Astrocyte of the hippocampus (primary cell): ENCODE results near the gene OARD1.
"Not testable (repeated sequence)": the region's sequence is repeated elsewhere in the genome, so short reads cannot be mapped to it uniquely, and the experiment has no call there.

ENCODE experiments used
- DNase-seq: peaks from one replicate; pipeline ENCODE4 v3.0.0; 2011; ENCODE audit warnings: low read depth, low spot score

Gene OARD1

DNA sequence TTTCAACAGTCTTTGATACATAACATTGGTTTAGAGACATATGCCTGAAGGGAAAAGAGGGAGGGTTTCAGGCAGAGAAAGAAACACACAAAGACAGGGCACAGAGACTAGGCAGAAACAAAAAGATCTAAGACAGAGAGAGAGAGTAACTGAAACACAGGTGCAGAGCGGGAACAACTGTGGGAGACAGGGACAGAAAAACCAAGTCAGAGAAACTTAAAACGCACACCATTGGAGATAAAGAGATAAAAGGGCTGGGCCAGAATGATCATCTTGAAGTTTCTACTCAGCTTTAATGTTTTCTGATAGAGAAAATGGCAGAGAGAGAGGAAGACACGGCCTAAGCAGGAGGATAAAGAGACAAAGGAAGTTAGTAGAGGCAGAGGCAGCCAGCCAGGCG is 44.9 kb downstream of the OARD1 start:
- no peak for DNase-seq

DNA sequence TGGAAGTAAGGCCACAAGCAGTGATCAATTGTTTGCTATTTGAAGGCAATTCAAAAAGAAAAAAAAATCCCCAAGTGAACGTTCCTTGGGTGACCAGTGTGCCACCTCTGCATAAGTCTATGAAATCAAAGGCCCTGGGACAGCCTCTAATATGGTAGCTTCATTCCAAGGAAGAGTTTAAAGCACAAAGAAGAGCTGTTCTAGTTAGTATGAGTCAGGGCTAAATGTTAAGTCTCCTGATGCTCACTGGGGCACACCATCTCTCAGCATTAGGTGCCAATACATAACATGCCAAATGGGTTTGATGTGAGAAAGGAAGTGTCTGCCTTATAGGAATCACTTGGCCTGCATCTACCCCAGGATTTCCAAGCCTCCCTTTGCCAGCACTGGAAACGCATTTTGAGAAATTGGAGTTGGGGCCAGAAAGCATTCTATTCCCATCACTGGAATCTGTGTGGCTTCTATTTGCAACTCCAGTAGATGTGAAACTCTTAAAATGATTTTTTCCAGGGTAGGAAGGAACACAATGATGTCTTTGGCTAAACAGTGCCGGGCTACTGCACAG is 46.1 kb downstream of the OARD1 start:
- no peak for DNase-seq

DNA sequence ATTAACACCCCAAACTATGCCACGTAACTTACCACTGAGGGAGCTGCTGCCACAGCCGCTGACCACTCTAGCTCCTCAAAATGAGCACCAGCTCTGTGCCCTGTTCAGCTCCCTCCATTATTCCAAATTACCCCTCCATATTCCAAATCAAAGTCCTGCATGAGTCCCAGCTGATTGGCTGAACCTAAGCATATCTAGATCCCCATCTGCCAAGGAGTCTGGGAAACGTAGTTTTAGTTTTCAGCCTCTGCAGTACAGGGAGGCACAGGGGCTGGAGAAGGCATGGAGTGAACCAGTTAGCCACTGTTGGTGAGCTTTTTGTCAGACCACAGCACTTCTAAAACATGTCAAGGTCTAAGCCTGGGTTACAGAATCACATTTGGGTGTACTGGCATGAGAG is 49.0 kb downstream of the OARD1 start:
- no peak for DNase-seq

DNA sequence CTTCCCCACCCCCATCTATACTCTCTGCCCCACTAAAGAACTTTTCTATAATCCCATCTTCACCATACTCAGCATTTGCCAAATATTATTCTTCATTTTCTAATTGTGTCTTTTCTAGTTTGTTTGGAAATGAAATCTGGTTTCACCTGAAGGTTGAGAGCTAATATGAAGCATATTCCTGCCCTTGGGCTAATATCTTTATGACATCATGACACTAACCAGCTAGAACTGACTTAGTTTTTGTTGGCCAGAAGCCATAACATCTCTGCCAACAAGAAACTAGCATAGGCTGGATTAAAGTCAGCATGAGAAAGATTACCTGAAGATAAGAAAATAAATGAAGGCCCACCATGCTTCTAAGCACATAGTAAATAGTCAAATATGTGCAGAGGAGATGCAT is 49.9 kb downstream of the OARD1 start:
- peak; percentile 31 for DNase-seq

DNA sequence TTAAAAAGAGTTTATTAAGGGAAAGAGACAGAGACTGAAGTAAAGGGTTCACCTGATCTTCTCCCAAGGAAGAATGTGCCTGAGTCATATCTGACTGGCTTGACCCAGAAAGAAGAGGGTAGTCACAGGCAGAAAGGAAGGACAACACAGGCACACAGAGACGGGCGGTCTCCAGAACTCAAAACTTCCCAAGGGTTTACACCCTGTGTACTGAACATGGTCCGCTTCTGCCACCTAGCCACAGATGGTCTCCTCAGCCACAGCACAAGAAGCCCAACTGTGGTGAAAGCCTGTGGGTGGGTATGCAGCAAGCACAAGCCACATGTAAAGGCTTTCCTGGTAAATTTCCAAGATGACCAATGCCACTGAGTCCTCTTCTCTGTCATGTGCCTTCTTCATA is 50.3 kb downstream of the OARD1 start:
- DNase-seq: peak; percentile 86

DNA sequence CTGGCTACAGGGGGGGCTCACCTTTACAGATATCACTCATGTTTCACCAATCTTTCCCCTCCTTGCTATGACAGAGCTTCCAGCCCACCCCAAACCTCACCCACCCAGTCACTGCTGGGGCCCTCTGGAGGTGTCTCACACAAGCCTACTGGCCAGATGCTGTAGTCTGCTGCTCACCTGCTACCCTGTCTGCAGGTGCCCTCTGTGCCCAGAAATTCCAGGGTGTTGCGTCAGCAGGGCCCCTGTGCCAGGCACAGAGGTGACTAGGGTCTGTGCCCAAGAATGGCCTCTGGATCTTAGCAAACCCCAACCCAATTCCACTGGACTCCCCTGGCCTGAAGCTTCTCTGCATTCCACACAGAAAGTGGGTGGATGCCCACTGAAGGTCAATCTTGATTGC is 54.5 kb downstream of the OARD1 start:
- DNase-seq: no peak

DNA sequence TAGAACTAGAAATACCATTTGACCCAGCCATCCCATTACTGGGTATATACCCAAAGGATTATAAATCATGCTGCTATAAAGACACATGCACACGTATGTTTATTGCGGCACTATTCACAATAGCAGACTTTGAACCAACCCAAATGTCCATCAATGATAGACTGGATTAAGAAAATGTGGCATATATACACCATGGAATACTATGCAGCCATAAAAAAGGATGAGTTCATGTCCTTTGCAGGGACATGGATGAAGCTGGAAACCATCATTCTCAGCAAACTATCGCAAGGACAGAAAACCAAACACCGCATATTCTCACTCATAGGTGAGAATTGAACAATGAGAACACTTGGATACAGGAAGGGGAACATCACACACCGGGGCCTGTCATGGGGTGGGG is 56.3 kb downstream of the OARD1 start:
- DNase-seq: not testable (repeated sequence)

DNA sequence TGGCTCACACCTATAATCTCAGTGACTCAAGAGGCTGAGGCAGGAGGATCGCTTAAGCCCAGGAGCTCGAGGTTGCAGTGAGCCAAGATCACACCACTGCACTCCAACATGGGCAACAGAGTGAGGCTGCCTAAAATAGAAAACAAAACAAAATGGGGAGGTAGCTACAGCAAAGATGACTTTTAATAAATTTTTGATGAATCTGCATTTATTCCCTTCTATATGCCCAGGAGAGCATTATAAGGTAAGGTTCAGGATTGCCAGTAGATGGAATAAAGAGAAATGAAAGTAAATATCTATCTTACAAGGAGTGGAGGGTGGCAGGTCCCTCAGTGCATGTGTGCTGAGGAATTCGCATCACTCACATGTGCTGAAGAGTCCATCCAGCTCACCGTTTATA is 57.4 kb downstream of the OARD1 start:
- DNase-seq: no peak
